Kidney epithelial cell (primary cell): ENCODE data around the gene GOLGA8M. TPM values are rescaled to one million over a fixed set of nuclear protein-coding genes. Genes with fewer than 3 reads are reported as not detected.
"Not testable (repeated sequence)": the region's sequence is repeated elsewhere in the genome, so short reads cannot be mapped to it uniquely, and the experiment has no call there.

Experiments used
- DNase-seq: peaks from one replicate; pipeline ENCODE4 v3.0.0-alpha.2; 2010; ENCODE audit warnings: low read depth
- H3K27me3 ChIP-seq: 2 replicates; pipeline ENCODE4 v1.6.0; 2011; ENCODE audit warnings: low read length; ENCODE audit not compliant: control insufficient read depth, insufficient read depth
- H3K36me3 ChIP-seq: 2 replicates; pipeline ENCODE4 v1.5.1; 2011; ENCODE audit warnings: low read length; ENCODE audit not compliant: control insufficient read depth, insufficient read depth
- H3K4me3 ChIP-seq: 2 replicates; pipeline ENCODE4 v1.5.1; 2011; ENCODE audit warnings: low read depth, mild to moderate bottlenecking, control low read depth, low read length
- total RNA-seq: library from RNA; depleted of rRNA; stranded (reverse); fragments of >200 nt; gene quantifications from 2 replicates; pipeline ENCODE4 v1.2.3, GENCODE V29; 2015

The GOLGA8M gene
- total RNA-seq, 1 donor from 2014 or later, result not detected

DNA sequence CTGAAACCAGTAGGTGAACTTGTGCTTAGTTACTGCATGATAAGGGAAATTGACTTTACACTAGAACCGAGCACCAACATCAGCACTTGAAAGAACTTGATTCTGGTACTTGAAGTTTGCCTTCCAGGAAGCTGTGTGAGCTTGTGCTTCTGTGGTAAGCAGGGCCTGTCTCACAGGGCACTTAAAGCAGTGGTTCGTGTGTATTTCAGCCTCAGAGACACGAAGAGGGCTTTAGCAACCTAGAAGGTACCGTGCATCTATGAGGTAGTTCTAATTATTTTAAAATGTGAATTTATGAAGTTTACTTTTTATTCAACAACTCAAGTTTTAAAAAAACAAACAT is 56.2 kb downstream of the GOLGA8M start:
- DNase-seq, H3K36me3 ChIP-seq, H3K4me3 ChIP-seq, H3K27me3 ChIP-seq: not testable (repeated sequence)

DNA sequence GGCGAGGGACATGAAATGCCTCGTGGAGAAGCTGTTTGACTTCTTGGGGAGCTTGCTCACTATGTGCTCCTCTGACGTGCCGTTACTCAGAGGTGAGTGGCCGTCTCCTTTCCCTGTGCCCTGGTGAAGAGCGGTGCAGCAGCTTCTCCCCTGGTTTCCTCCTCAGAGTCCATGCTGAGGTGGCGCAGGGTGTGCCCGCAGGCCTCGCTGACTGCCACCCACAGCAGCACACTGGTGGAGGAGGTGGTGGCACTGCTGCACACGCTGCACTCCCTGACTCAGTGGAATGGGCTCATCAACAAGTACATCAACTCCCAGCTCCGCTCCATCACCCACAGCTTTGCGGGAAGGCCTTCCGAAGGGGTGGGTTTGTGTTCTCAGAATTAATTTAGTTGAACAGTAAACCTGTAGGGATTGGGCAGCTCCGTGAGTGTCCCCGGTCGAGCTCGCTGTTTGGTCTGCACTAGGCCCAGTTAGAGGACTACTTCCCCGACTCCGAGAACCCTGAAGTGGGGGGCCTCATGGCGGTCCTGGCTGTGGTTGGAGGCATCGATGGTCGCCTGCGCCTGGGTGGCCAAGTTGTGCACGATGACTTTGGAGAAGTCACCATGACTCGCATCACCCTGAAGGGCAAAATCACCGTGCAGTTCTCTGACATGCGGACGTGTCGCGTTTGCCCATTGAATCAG is 56.7 kb downstream of the GOLGA8M start:
- not testable (repeated sequence) for H3K36me3 ChIP-seq, H3K27me3 ChIP-seq, H3K4me3 ChIP-seq, DNase-seq

DNA sequence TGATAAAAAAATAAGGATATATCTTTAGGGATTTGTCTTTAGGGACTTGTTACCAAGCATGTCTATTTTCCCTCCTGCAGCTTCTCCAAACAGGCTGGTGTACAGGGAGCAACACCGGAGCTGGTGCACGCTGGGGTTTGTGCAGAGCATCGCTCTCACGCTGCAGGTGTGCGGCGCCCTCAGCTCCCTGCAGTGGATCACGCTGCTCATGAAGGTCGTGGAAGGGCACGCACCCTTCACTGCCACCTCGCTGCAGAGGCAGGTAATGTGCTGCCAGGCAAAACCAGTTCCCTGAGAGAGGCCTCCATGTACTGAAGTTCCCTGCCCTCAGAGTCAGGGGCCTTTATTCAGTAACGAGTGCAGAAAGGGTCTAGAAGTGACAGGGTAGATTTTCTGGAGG is 58.0 kb downstream of the GOLGA8M start:
- H3K36me3 ChIP-seq, DNase-seq, H3K4me3 ChIP-seq, H3K27me3 ChIP-seq: not testable (repeated sequence)

DNA sequence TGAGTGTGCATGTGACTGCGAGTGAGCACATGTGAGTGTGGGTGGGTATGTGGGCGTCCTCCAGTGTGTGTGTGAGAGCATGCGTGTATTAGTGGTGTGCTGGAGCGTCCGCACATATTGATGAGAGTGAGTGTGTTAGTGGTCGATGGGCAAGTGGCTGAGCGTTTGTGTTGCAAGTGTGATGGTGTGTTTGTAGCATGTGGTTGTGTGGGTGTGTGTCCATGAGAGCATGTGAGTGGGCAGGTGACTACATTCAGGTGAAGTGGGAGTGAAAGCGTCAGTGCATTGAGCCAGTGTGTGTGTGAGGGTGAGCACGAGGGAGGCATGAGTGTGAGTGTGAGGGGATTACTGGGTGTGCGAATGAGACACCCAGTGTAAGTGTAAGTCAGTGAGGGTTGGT is 59.7 kb downstream of the GOLGA8M start:
- H3K36me3 ChIP-seq, H3K27me3 ChIP-seq, H3K4me3 ChIP-seq, DNase-seq: not testable (repeated sequence)

Other genes with a start within 250 kb of the GOLGA8M start
- gene GOLGA8G, start 179.4 kb downstream of the GOLGA8M start, total RNA-seq, result not detected in 2 replicates
- not detected in 2 replicates for gene GOLGA6L25, start 158.9 kb downstream of the GOLGA8M start, total RNA-seq
- gene GOLGA6L7, start 136.2 kb upstream of the GOLGA8M start, total RNA-seq, result not detected in 2 replicates
- 51.4 and 54.6 TPM in 2 replicates for gene APBA2, start 173.6 kb upstream of the GOLGA8M start, total RNA-seq